SIG-M5 treated with dmso at 0.1 percent for 504 hours (cell line): ENCODE results near the gene CC2D1B.

ENCODE experiments used
- DNase-seq: peaks from one replicate; lab custom pipeline; 2025; ENCODE audit not compliant: unreplicated experiment; lab: John Stamatoyannopoulos, UW

Gene CC2D1B

DNA sequence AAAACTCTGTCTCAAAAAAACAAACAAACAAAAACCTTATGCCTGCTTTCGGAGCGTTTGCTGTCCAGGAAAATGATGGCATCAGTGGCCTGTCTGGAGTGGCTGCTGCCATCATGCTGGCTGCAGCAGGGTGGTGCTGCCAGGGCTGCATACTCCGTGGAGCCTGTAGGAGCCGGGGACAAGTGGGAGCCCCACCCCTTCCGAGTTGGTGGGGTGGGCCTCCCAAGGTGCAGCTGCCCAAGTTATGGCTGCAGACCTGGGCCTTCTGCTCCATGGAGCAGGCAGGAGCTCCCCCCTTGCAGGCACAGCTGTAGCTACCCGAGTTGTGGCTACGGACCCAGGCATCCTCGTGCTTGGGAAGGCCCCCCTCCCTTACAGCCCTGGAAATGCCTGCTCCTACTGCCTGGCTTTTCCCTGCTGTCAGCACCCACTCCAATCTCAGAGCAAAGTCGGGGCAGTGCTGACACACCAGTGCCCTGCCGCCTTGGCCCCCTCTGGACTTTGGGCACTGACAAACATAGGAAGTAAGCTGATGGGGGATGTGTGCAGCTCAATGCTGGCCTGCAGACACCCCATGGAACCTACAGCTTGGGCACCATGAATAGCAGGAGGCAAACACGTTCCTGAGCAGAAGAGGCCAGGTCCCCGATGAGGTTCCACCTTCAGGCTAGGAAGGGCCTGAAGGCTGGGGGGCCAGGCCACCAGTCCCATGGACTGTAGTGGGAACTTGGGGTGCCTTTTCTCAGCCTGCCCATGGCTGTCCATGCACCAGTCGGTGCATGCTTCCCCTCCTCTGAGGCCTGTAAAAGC, 60.4 kb downstream of the CC2D1B start:
- no peak for DNase-seq
